Vagina (tissue), 2 donors: ENCODE results near the gene PCDHA9. TPM values are rescaled to one million over a fixed set of nuclear protein-coding genes. Genes with fewer than 3 reads are reported as not detected.
"Not testable (repeated sequence)": the region's sequence is repeated elsewhere in the genome, so short reads cannot be mapped to it uniquely, and the experiment has no call there.

Experiments used
- DNase-seq, 2 donors: peaks; one replicate each; pipeline ENCODE4 v3.0.0-alpha.2; 2017; ENCODE audit errors: extremely low spot score in 2 of 2
- H3K27ac ChIP-seq: fragments of 200-600 bp; sonication (generic); one replicate; pipeline ENCODE4 v1.5.1; 2019
- H3K27me3 ChIP-seq: fragments of 200-600 bp; sonication (generic); one replicate; pipeline ENCODE4 v1.5.1; 2019
- H3K36me3 ChIP-seq, 2 donors: fragments of 200-600 bp; sonication (generic); one replicate each; pipeline ENCODE4 v1.5.1; 2017 to 2019
- H3K4me1 ChIP-seq: fragments of 200-600 bp; sonication (generic); one replicate; pipeline ENCODE4 v1.5.1; 2019
- H3K4me3 ChIP-seq, 2 donors: fragments of 200-600 bp; sonication (generic); 1 replicate in 1 of 2; 2 replicates in 1 of 2; pipeline ENCODE4 v1.5.1; 2016 to 2019
- H3K9me3 ChIP-seq: fragments of 200-600 bp; sonication (generic); one replicate; pipeline ENCODE4 v1.5.1; 2019
- POLR2A ChIP-seq, 2 donors: fragments of 450-650 bp; IDR thresholded peaks; one replicate each; pipeline ENCODE4 v1.6.1; 2017; ENCODE audit warnings: antibody characterized with exemption in 2 of 2, mild to moderate bottlenecking in 2 of 2, moderate library complexity in 2 of 2
- POLR2AphosphoS5 ChIP-seq, 2 donors: sonication (generic); formaldehyde crosslinking; IDR thresholded peaks; one replicate each; pipeline ENCODE4 v1.9.0; 2017; ENCODE audit warnings: antibody characterized with exemption in 2 of 2, mild to moderate bottlenecking in 2 of 2, low read depth in 1 of 2; ENCODE audit not compliant: insufficient read depth in 1 of 2
- intact Hi-C: fragments of 100-400 bp; cut with DNase I; formaldehyde crosslinking; loops from one replicate; pipeline ENCODE4 v1.15.1; 2023
- total RNA-seq: library from RNA; depleted of rRNA; stranded (reverse); fragments of >200 nt; gene quantifications from one replicate; pipeline ENCODE4 v1.2.3, GENCODE V29; 2016
- TF ChIP-seq, protein P1 (sequence below), 3 experiments: fragments of 450-650 bp in 2 of 3; fragments of 200-600 bp in 1 of 3; sonication (generic) in 1 of 3; IDR thresholded peaks; one replicate each; pipeline ENCODE4 v1.5.1; 2017 to 2019; ENCODE audit warnings: antibody characterized with exemption in 3 of 3, mild to moderate bottlenecking in 2 of 3, moderate library complexity in 2 of 3

PCDHA9 gene
- total RNA-seq, 1 donor from 2014 or later, result 0.25 TPM

DNA sequence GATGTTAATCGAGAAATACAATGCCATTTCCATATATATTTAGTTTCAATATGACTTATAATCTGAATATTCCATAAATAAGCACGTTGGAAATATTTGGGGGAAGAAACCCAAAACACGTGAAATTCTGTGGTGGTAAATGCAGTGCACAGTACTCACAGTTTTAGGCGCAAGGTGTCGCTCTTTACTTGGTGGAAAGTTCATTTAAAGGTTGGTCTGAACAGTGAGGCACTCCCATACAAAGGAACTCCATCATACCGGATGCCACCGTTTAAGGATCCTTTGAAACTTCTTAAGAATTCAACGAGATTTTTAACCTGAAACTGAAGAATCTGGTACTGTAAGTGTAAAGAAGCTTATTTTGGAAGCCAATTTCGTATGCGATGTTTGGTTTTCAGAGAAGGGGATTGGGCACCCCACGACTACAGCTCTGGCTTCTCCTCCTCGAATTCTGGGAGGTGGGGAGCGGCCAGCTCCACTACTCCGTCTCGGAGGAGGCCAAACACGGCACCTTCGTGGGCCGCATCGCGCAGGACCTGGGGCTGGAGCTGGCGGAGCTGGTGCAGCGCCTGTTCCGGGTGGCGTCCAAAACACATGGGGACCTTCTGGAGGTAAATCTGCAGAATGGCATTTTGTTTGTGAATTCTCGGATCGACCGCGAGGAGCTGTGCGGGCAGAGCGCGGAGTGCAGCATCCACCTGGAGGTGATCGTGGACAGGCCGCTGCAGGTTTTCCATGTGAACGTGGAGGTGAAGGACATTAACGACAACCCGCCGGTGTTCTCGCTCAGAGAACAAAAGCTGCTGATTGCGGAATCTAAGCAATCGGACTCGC is 20.8 kb downstream of the PCDHA9 start, which contains the start of gene PCDHA11:
Gene PCDHA11, plus strand, starts transcription at position 237 of the 834 bp plus-strand sequence. Its CDS starts 147 bp downstream, at position 384.
- H3K27ac ChIP-seq, result no peak within 1 kb of the TSS
- no peaks in the 10 kb centered on the region for H3K36me3 ChIP-seq
- H3K4me3 ChIP-seq, result no peak within 1 kb of the TSS
- H3K9me3 ChIP-seq, result no peaks in the 10 kb centered on the region
- no peaks in the 10 kb centered on the region for H3K4me1 ChIP-seq
- TF ChIP-seq POLR2A (IDR thresholded peaks at IDR 0.05) (no peak), POLR2AphosphoS5 (IDR thresholded peaks at IDR 0.05; ENCODE audit: insufficient read depth in 1 of 2, low read depth in 1 of 2) (no peak)
- TF ChIP-seq, protein P1, sequence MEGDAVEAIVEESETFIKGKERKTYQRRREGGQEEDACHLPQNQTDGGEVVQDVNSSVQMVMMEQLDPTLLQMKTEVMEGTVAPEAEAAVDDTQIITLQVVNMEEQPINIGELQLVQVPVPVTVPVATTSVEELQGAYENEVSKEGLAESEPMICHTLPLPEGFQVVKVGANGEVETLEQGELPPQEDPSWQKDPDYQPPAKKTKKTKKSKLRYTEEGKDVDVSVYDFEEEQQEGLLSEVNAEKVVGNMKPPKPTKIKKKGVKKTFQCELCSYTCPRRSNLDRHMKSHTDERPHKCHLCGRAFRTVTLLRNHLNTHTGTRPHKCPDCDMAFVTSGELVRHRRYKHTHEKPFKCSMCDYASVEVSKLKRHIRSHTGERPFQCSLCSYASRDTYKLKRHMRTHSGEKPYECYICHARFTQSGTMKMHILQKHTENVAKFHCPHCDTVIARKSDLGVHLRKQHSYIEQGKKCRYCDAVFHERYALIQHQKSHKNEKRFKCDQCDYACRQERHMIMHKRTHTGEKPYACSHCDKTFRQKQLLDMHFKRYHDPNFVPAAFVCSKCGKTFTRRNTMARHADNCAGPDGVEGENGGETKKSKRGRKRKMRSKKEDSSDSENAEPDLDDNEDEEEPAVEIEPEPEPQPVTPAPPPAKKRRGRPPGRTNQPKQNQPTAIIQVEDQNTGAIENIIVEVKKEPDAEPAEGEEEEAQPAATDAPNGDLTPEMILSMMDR (IDR thresholded peaks at IDR 0.05), result no peak
- no peaks in the 10 kb centered on the region for H3K27me3 ChIP-seq
- DNase-seq, result no peak
- intact Hi-C loops, result no loop called here

DNA sequence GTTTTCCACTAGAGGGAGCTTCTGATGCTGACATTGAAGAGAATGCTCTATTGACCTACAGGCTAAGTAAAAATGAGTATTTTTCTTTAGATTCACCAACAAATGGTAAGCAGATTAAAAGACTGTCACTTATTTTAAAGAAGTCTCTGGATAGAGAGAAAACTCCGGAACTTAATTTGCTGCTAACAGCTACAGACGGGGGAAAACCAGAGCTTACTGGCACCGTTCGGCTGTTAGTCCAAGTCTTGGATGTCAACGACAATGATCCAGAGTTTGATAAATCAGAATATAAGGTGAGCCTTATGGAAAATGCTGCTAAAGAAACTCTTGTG is 21.3 kb downstream of the PCDHA9 start:
- Histone ChIP-seq H3K36me3 (no peaks in the 10 kb centered on the region), H3K27me3 (no peaks in the 10 kb centered on the region), H3K27ac (no peak overlapping the region), H3K9me3 (no peaks in the 10 kb centered on the region), H3K4me3 (no peak overlapping the region), H3K4me1 (no peaks in the 10 kb centered on the region)
- intact Hi-C loops, result no loop called here
- TF ChIP-seq, protein P1 (IDR thresholded peaks at IDR 0.05), result no peak
- TF ChIP-seq POLR2AphosphoS5 (IDR thresholded peaks at IDR 0.05; ENCODE audit: insufficient read depth in 1 of 2, low read depth in 1 of 2), result no peak
- DNase-seq, result no peak

DNA sequence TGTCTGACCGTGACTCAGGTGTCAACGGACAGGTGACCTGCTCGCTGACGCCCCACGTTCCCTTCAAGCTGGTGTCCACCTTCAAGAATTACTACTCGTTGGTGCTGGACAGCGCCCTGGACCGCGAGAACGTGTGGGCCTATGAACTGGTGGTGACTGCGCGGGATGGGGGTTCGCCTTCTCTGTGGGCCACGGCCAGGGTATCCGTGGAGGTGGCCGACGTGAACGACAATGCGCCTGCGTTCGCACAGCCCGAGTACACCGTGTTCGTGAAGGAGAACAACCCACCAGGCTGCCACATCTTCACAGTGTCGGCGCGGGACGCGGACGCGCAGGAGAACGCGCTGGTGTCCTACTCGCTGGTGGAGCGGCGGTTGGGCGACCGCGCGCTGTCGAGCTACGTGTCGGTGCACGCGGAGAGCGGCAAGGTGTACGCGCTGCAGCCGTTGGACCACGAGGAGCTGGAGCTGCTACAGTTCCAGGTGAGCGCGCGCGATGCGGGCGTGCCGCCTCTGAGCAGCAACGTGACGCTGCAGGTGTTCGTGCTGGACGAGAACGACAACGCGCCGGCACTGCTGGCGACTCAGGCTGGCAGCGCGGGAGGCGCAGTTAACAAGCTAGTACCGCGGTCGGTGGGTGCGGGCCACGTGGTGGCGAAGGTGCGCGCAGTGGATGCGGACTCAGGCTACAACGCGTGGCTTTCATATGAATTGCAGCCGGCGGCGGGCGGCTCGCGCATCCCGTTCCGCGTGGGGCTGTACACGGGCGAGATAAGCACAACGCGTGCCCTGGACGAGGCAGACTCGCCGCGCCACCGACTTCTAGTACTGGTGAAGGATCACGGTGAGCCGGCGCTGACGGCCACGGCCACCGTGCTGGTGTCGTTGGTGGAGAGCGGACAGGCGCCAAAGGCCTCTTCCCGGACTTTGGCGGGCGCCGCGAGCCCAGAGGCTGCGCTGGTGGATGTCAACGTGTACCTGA is 22.3 kb downstream of the PCDHA9 start:
- Histone ChIP-seq H3K36me3 (no peaks in the 10 kb centered on the region), H3K27ac (no peak overlapping the region), H3K9me3 (no peaks in the 10 kb centered on the region), H3K27me3 (no peaks in the 10 kb centered on the region), H3K4me3 (no peak overlapping the region), H3K4me1 (no peaks in the 10 kb centered on the region)
- no peak for DNase-seq
- TF ChIP-seq, protein P1 (IDR thresholded peaks at IDR 0.05), result no peak
- TF ChIP-seq POLR2AphosphoS5 (IDR thresholded peaks at IDR 0.05; ENCODE audit: insufficient read depth in 1 of 2, low read depth in 1 of 2) (no peak), POLR2A (IDR thresholded peaks at IDR 0.05) (no peak)
- intact Hi-C loops, result no loop called here

DNA sequence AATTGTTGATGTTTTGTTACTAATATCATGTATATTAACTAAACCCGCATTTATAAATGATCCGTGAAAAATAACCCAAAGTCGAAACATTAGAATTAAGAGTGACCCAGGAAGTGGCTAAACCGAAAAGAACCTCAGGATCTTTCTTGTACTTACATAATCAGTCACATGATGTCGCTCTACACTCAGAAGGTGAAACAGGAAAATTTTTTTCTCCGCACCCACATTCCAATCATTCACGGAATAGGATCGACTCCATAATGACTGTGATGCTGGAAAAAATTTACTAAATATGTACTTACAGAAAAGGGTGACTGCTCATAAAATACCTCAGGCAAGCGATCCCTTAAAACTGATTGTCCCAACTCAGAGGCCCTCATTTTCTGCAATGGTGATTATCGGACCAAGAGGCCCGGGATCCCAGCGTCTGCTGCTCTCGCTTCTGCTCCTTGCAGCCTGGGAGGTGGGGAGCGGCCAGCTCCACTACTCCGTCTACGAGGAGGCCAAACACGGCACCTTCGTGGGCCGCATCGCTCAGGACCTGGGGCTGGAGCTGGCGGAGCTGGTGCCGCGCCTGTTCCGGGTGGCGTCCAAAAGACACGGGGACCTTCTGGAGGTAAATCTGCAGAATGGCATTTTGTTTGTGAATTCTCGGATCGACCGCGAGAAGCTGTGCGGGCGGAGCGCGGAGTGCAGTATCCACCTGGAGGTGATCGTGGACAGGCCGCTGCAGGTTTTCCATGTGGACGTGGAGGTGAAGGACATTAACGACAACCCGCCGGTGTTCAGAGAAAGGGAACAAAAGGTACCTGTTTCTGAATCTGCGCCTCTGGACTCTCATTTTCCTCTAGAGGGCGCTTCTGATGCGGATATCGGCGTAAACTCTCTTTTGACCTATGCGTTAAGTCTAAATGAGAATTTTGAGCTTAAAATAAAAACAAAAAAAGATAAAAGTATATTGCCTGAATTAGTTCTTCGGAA is 27.2 kb downstream of the PCDHA9 start, which contains the start of gene PCDHA12:
Gene PCDHA12, plus strand, starts transcription at position 224 of the 981 bp plus-strand sequence. Its CDS starts 165 bp downstream, at position 389.
- H3K9me3 ChIP-seq, result peaks cover 7% of the 10 kb centered on the region
- no peak within 1 kb of the TSS for H3K27ac ChIP-seq

DNA sequence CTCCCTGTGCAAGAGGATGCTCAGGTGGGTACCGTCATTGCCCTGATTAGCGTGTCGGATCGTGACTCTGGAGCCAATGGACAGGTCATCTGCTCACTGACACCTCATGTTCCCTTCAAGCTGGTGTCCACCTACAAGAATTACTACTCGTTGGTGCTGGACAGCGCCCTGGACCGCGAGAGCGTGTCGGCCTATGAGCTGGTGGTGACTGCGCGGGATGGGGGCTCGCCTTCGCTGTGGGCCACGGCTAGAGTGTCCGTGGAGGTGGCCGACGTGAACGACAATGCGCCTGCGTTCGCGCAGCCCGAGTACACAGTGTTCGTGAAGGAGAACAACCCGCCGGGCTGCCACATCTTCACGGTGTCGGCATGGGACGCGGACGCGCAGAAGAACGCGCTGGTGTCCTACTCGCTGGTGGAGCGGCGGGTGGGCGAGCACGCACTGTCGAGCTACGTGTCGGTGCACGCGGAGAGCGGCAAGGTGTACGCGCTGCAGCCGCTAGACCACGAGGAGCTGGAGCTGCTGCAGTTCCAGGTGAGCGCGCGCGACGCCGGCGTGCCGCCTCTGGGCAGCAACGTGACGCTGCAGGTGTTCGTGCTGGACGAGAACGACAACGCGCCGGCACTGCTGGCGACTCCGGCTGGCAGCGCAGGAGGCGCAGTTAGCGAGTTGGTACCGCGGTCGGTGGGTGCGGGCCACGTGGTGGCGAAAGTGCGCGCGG is 28.5 kb downstream of the PCDHA9 start:
- H3K27me3 ChIP-seq, H3K9me3 ChIP-seq, intact Hi-C loops, H3K4me1 ChIP-seq, H3K36me3 ChIP-seq, DNase-seq, H3K27ac ChIP-seq, H3K4me3 ChIP-seq: not testable (repeated sequence)

More for the DNA sequence above, 27.2 kb downstream of the PCDHA9 start, which contains the start of gene PCDHA12:
- Histone ChIP-seq H3K4me1 (no peaks in the 10 kb centered on the region), H3K36me3 (no peaks in the 10 kb centered on the region), H3K4me3 (no peak within 1 kb of the TSS), H3K27me3 (no peaks in the 10 kb centered on the region)
- intact Hi-C loops, result no loop called here
- no peak for TF ChIP-seq POLR2A (IDR thresholded peaks at IDR 0.05)
- TF ChIP-seq, protein P1 (IDR thresholded peaks at IDR 0.05), result no peak
- no peak for TF ChIP-seq POLR2AphosphoS5 (IDR thresholded peaks at IDR 0.05; ENCODE audit: insufficient read depth in 1 of 2, low read depth in 1 of 2)
- no peak for DNase-seq
